Common myeloid progenitor, CD34-positive (primary cell): Measurements from ENCODE around the gene HINT1.
A peak's percentile ranks its signal among the peaks of the same experiment; 100 is the strongest.
"Not testable (repeated sequence)": the region's sequence is repeated elsewhere in the genome, so short reads cannot be mapped to it uniquely, and the experiment has no call there.

ENCODE experiments used
- CTCF ChIA-PET: fragments of 350-600 bp; sonication (Branson Sonifier 250); formaldehyde crosslinking; loops from one replicate; lab custom pipeline; 2021; ENCODE audit warnings: antibody characterized with exemption; lab: Charles Lee
- POLR2A ChIA-PET: fragments of 350-600 bp; sonication (Branson Sonifier 250); formaldehyde crosslinking; loops from one replicate; lab custom pipeline; 2021; ENCODE audit warnings: antibody characterized with exemption; lab: Charles Lee
- DNase-seq, 3 donors: peaks; one replicate each; pipeline versions ENCODE4 v3.0.0 to v3.0.0-alpha.2; 2013
- H3K27ac ChIP-seq, 2 experiments: 1 replicate in 1 of 2; 2 replicates in 1 of 2; pipeline ENCODE4 v1.7.0; 2013; ENCODE audit warnings: inconsistent platforms in 2 of 2, low read length in 2 of 2, mild to moderate bottlenecking in 2 of 2, low read depth in 1 of 2, moderate library complexity in 1 of 2; ENCODE audit not compliant: severe bottlenecking in 2 of 2, insufficient read depth in 1 of 2, poor library complexity in 1 of 2
- H3K27me3 ChIP-seq, 5 experiments: replicated peaks in 2 of 5; 1 replicate in 3 of 5; 2 replicates in 2 of 5; pipeline versions ENCODE4 v1.6.1 to v1.7.0; 2013; ENCODE audit warnings: low read length in 4 of 5, mild to moderate bottlenecking in 2 of 5, moderate library complexity in 2 of 5, inconsistent platforms in 1 of 5; ENCODE audit not compliant: insufficient read depth in 5 of 5, control insufficient read depth in 4 of 5
- H3K36me3 ChIP-seq, 4 experiments: 1 replicate in 2 of 4; 2 replicates in 2 of 4; pipeline versions ENCODE4 v1.6.1 to v1.7.0; 2013; ENCODE audit warnings: low read length in 3 of 4, control low read depth in 1 of 4, mild to moderate bottlenecking in 1 of 4; ENCODE audit not compliant: control insufficient read depth in 4 of 4, insufficient read depth in 4 of 4
- H3K4me1 ChIP-seq, 4 experiments: 1 replicate in 3 of 4; 2 replicates in 1 of 4; pipeline versions ENCODE4 v1.6.1 to v1.7.1; 2013; ENCODE audit warnings: low read length in 3 of 4, mild to moderate bottlenecking in 3 of 4, control low read depth in 1 of 4, inconsistent platforms in 1 of 4, moderate library complexity in 1 of 4; ENCODE audit not compliant: control insufficient read depth in 4 of 4, insufficient read depth in 4 of 4; ENCODE audit errors: control extremely low read depth in 1 of 4
- H3K4me3 ChIP-seq, 7 experiments: 1 replicate in 4 of 7; 2 replicates in 3 of 7; pipeline versions ENCODE4 v1.5.1 to v1.7.0; 2013; ENCODE audit warnings: mild to moderate bottlenecking in 7 of 7, low read length in 6 of 7, moderate library complexity in 6 of 7, inconsistent platforms in 2 of 7, low read depth in 2 of 7, control low read depth in 1 of 7; ENCODE audit not compliant: insufficient read depth in 4 of 7, control insufficient read depth in 1 of 7; ENCODE audit errors: extremely low read depth in 1 of 7
- H3K9me3 ChIP-seq, 5 experiments: 1 replicate in 4 of 5; 2 replicates in 1 of 5; pipeline versions ENCODE4 v1.6.1 to v1.7.1; 2013; ENCODE audit warnings: low read length in 4 of 5, mild to moderate bottlenecking in 2 of 5, inconsistent platforms in 1 of 5, low read depth in 1 of 5, moderate library complexity in 1 of 5; ENCODE audit not compliant: control insufficient read depth in 4 of 5, insufficient read depth in 2 of 5; ENCODE audit errors: control extremely low read depth in 1 of 5
- WGBS: methylation state at CpG from one replicate; pipeline ENCODE4 v1.1.5; 2013; ENCODE audit not compliant: insufficient coverage; 5-methylcytosine and 5-hydroxymethylcytosine counted together

The HINT1 gene

DNA sequence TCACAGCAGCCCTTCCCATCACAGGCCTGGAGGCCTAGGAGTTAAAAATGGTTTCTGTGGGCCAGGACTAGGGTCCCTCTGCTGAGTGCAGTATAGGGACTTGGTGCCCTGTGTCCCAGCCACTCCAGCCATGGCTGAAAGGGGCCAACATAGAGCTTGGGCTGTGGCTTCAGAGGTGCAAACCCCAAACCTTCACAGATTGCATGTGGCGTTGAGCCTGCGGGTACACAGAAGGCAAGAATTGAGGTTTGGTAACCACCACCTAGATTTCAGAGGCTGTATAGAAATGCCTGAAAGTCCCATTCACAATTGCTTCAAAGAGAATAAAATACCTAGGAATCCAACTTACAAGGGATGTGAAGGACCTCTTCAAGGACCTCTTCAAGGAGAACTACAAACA, 37.8 kb downstream of the HINT1 start:
- H3K36me3 ChIP-seq, DNase-seq, H3K4me3 ChIP-seq, H3K27ac ChIP-seq, H3K4me1 ChIP-seq, H3K27me3 ChIP-seq, POLR2A ChIA-PET: not testable (repeated sequence)
- H3K9me3 ChIP-seq: peaks cover 0 to 22% (median 3%) of the 10 kb centered on the region in 5 experiments
- 100% methylated on average over 1 of the region's 2 CpGs for WGBS
- CTCF ChIA-PET: interaction anchor here (1.0 kb wide), 1 partner anchor 13 kb away, joined by 3 read pairs; no protein-coding TSS in a partner anchor

DNA sequence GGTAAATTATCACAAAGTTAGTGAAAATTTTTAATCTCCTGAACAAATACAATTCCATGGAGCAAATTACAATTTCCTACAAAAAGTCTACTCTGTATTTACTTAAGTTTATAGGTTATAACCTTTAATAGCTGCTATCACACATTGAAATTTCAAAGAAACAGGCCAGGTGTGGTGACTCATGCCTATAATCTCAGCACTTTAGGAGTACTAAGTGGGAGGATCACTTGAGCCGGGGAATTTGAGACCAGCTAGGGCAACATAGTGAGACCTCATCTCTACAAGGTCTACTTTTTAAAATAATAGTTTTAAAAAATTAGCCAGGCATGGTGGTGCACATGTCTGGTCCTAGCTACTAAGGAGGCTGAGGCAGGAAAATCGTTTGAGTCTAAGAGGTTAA, 50.3 kb downstream of the HINT1 start:
- no peaks in the 10 kb centered on the region for H3K4me1 ChIP-seq
- POLR2A ChIA-PET: no interaction called here

DNA sequence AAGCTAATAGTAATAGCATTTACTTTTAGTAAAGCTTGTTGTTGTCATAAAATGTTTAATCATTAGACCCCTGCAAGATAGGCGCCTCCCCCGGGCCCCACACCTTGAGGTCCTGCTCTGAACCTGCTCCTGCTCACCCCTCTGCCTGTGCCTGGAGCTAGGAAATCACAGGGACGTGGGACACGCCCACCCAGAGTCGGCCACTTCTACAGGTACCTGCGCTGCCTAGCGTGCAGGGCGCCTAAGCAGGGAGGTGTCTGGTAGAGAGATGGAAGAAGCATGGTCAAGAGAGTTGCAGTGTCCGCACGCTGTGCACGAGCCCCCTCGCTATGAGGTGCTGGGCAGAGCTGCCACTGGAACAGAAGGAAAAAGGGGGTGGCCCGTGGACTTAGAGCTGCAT, 52.6 kb downstream of the HINT1 start:
- no peak for DNase-seq
- ChIA-PET POLR2A (no interaction called here), CTCF (interaction anchor here (1.3 to 2.8 kb wide), 3 partner anchors 242 to 991 kb away, joined by 4 to 21 read pairs (median 4); no protein-coding TSS in a partner anchor)
- 97% methylated on average over 13 of the region's 13 CpGs for WGBS
- no peaks in the 10 kb centered on the region for H3K9me3 ChIP-seq
- H3K27me3 ChIP-seq: no peaks in the 10 kb centered on the region
- no peak overlapping the region for H3K4me3 ChIP-seq
- peaks cover 0 to 2% (median 0%) of the 10 kb centered on the region in 4 experiments for H3K4me1 ChIP-seq
- no peak overlapping the region for H3K27ac ChIP-seq
- H3K36me3 ChIP-seq: no peaks in the 10 kb centered on the region

More for the DNA sequence above, 50.3 kb downstream of the HINT1 start:
- DNase-seq: no peak
- no peaks in the 10 kb centered on the region for H3K27me3 ChIP-seq
- no peak overlapping the region for H3K4me3 ChIP-seq
- H3K9me3 ChIP-seq: no peaks in the 10 kb centered on the region
- H3K36me3 ChIP-seq: no peaks in the 10 kb centered on the region
- WGBS: 100% methylated on average over 1 of the region's 2 CpGs
- CTCF ChIA-PET: no interaction called here
- no peak overlapping the region for H3K27ac ChIP-seq

DNA sequence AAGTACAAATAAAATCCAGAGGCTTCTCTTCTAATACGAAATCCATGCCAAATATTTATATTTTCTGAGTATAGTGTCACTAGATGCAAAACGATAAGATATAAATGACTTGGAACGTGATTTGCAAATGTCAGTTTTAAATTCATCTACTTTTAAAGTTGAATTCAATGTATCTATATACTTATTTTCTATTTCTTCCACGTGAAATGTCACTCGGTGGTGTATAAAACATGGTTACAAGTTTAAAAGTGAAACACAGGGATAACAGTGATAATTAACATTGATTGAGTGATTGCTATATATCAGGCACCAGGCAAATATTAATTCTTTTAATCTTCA, 54.8 kb downstream of the HINT1 start:
- H3K4me3 ChIP-seq: no peak overlapping the region
- WGBS: no CpG with 5 or more reads among the region's 5 CpGs
- ChIA-PET POLR2A (no interaction called here), CTCF (interaction anchor here (0.9 to 3.3 kb wide), 4 partner anchors 94 to 1001 kb away, joined by 3 to 18 read pairs (median 4); no protein-coding TSS in a partner anchor)
- no peak for DNase-seq
- no peaks in the 10 kb centered on the region for H3K9me3 ChIP-seq
- H3K27ac ChIP-seq: no peak overlapping the region
- peaks cover 0 to 6% (median 0%) of the 10 kb centered on the region in 4 experiments for H3K4me1 ChIP-seq
- no peaks in the 10 kb centered on the region for H3K36me3 ChIP-seq
- no peaks in the 10 kb centered on the region for H3K27me3 ChIP-seq

DNA sequence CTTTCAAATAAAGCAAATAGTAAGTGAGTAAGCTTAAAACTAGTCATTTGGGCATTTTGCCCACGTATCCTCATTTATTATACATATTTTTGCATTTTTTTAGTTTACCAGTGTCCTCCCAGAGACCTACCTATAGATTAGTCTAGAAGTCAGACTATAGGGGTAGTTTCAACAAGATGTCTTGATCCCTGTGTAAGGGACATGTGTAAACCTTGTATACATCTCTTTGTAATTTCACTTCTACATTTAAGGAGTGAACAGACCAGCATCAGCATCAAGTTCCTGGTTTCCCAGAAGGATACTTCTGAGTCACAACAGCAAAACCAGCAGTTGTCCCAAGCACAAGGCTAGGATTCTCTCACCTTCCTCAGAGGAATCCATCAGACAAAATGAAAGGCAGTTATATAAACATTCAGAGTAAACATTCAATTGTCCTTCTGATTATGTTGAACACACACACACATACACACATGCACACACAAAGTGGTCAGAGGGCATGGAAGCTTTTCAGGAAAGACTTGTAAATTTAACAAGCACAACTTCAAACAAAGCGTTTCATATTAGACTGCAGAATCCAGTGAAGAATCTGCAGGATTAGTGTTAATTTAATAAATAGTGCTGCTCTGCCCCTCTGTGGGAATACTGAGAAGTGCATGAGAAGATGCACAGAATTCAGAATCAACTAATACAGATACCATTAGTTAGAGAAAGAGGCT, 55.4 kb downstream of the HINT1 start:
- Histone ChIP-seq H3K4me1 (peaks cover 0 to 11% (median under 1%) of the 10 kb centered on the region in 4 experiments), H3K27me3 (no peaks in the 10 kb centered on the region), H3K9me3 (no peaks in the 10 kb centered on the region), H3K36me3 (no peaks in the 10 kb centered on the region), H3K4me3 (no peak overlapping the region), H3K27ac (no peak overlapping the region)
- POLR2A ChIA-PET: no interaction called here
- WGBS: no CpG with 5 or more reads among the region's 2 CpGs
- CTCF ChIA-PET: interaction anchor here (0.9 to 3.3 kb wide), 10 partner anchors 10 to 1002 kb away, joined by 3 to 18 read pairs (median 4); no protein-coding TSS in a partner anchor
- peak; percentile 48 to 68 (median 63) for DNase-seq
